ENCODE measurements around the gene SYNDIG1.

SYNDIG1 gene

GRCh38 chr20:24672181-24672880 lies 202.9 kb downstream of the SYNDIG1 start:
- no peak overlapping the region for H3K4me3 ChIP-seq (ENCODE audit: low read length)
- no peak for TF ChIP-seq CTCF (IDR thresholded peaks at IDR 0.05; ENCODE audit: insufficient read depth, low read depth, low read length, missing control alignments)
- no peak for DNase-seq (ENCODE audit: low read depth)

- no peak for TF ChIP-seq CTCF (IDR thresholded peaks at IDR 0.05; ENCODE audit: insufficient read depth, low read depth, low read length, missing control alignments)
- H3K4me3 ChIP-seq (ENCODE audit: low read length) = no peak overlapping the region
- peak; percentile 84 for DNase-seq (ENCODE audit: low read depth)
Observed at GRCh38 chr20:24672886-24673677, 203.7 kb downstream of the SYNDIG1 start.

GRCh38 chr20:24673678-24674570 lies 204.5 kb downstream of the SYNDIG1 start:
- no peak for TF ChIP-seq CTCF (IDR thresholded peaks at IDR 0.05; ENCODE audit: insufficient read depth, low read depth, low read length, missing control alignments)
- H3K4me3 ChIP-seq (ENCODE audit: low read length) = no peak overlapping the region
- peak; percentile 59 for DNase-seq (ENCODE audit: low read depth)

GRCh38 chr20:24674921-24675605 lies 205.6 kb downstream of the SYNDIG1 start:
- no peak for TF ChIP-seq CTCF (IDR thresholded peaks at IDR 0.05; ENCODE audit: insufficient read depth, low read depth, low read length, missing control alignments)
- no peak overlapping the region for H3K4me3 ChIP-seq (ENCODE audit: low read length)
- DNase-seq (ENCODE audit: low read depth) = no peak

GRCh38 chr20:24675651-24676352 lies 206.4 kb downstream of the SYNDIG1 start:
- no peak for DNase-seq (ENCODE audit: low read depth)
- TF ChIP-seq CTCF (IDR thresholded peaks at IDR 0.05; ENCODE audit: insufficient read depth, low read depth, low read length, missing control alignments) = no peak

More at GRCh38 chr20:24675651-24676352, 206.4 kb downstream of the SYNDIG1 start:
- no peak overlapping the region for H3K4me3 ChIP-seq (ENCODE audit: low read length)

Data from epithelial cell of esophagus (primary cell).